ENCODE results near the gene ZNF470. TPM values are rescaled to one million over a fixed set of nuclear protein-coding genes. Genes with fewer than 3 reads are reported as not detected.

Gene ZNF470
- total RNA-seq, 1 experiment from 2014 or later, result 7.1 TPM

DNA sequence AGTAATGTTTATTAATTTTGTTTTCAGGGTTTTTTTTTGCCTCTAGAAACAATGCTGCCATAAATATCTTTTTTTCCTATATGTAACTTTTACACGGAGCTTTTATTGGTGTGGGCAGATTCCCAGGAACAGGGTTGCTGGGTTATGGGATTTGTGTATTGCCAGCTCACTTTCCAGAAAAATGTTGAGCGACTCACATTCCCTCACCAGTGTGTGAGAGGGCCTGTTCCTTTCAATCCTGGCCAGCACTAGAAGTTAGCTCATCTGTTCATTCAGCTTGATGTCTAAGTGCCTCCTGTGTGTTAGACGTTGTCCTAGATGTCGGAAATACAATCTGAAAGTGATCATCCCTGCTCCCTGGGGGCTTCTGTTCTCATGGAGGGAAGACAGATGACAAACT lies 30.4 kb downstream of the ZNF470 start:
- no peaks in the 10 kb centered on the region for H4K20me1 ChIP-seq (ENCODE audit: control insufficient read depth, insufficient read depth, insufficient read length)
- Mint-ChIP-seq H3K36me3 (ENCODE audit: insufficient read depth in 1 of 3, low read depth in 3 of 3) (peaks cover 36 to 55% (median 53%) of the 10 kb centered on the region in 3 experiments), H3K9me3 (peaks cover 45 to 72% of the 10 kb centered on the region in 2 experiments), H3K4me1 (peaks cover 8% of the 10 kb centered on the region in 2 experiments), H3K27me3 (ENCODE audit: low read depth) (no peaks in the 10 kb centered on the region), H3K4me3 (no peak overlapping the region), H3K27ac (no peak overlapping the region)
- no peak overlapping the region for H2BK15ac ChIP-seq (ENCODE audit: low read depth, low read length)
- peaks cover 3% of the 10 kb centered on the region for H3K79me1 ChIP-seq (ENCODE audit: insufficient read depth, low read depth, low read length, poor library complexity, severe bottlenecking)
- no peak overlapping the region for H2BK12ac ChIP-seq (ENCODE audit: insufficient read length, low read depth, low read length)
- no peak for TF ChIP-seq CTCF (conservative IDR thresholded peaks at IDR 0.05)
- no peak overlapping the region for H3K14ac ChIP-seq (ENCODE audit: insufficient read depth, low read length)
- no peak overlapping the region for H3K9ac ChIP-seq (ENCODE audit: extremely low read depth, insufficient read length, low read length)
- H3K18ac ChIP-seq (ENCODE audit: insufficient read length, low read depth, low read length), result no peak overlapping the region
- no peak overlapping the region for H3T11ph ChIP-seq (ENCODE audit: low read length)
- no peaks in the 10 kb centered on the region for H3K9me3 ChIP-seq (ENCODE audit: control insufficient read depth, low read depth, low read length)
- no peak overlapping the region for H2BK120ac ChIP-seq (ENCODE audit: low read depth, low read length, poor library complexity, severe bottlenecking)
- no peak overlapping the region for H4K8ac ChIP-seq (replicated peaks; ENCODE audit: insufficient read length, low read depth, low read length)
- H2AFZ ChIP-seq (ENCODE audit: low read length), result no peak overlapping the region
- no peak overlapping the region for H3K23ac ChIP-seq (ENCODE audit: insufficient read length, low read depth, low read length)
- no peak overlapping the region for H3K27ac ChIP-seq (ENCODE audit: insufficient read length, low read depth, low read length)
- H3K23me2 ChIP-seq (ENCODE audit: insufficient read length, low read depth, low read length, poor library complexity, severe bottlenecking), result peaks cover 5% of the 10 kb centered on the region
- no peak for DNase-seq
- H3K4me1 ChIP-seq (ENCODE audit: insufficient read depth, low read length), result no peaks in the 10 kb centered on the region; the same call in 1 of the 2 replicates
- no peak overlapping the region for H2AK5ac ChIP-seq (ENCODE audit: insufficient read length, low read length)
- no peak overlapping the region for H2BK20ac ChIP-seq (ENCODE audit: low read depth, low read length, poor library complexity, severe bottlenecking)
- H3K79me2 ChIP-seq (ENCODE audit: insufficient read depth, low read length), result peaks cover 2% of the 10 kb centered on the region; the same call in 1 of the 2 replicates
- no peak overlapping the region for H3K4me2 ChIP-seq (ENCODE audit: insufficient read depth, insufficient read length, low read length)
- no peak overlapping the region for H3K56ac ChIP-seq (ENCODE audit: insufficient read length, low read depth, low read length)
- no peak overlapping the region for H4K5ac ChIP-seq (ENCODE audit: insufficient read length, low read depth, low read length)
- no peak overlapping the region for H3K4ac ChIP-seq (ENCODE audit: low read depth, low read length)
- no CpG with 5 or more reads among the region's 4 CpGs for WGBS (ENCODE audit: extremely low coverage, insufficient read length, low lambda C conversion rate)
- no peaks in the 10 kb centered on the region for H3K27me3 ChIP-seq (ENCODE audit: insufficient read depth, low read length)
- H4K91ac ChIP-seq (ENCODE audit: insufficient read length, low read depth, low read length), result no peak overlapping the region
- H2BK5ac ChIP-seq (ENCODE audit: insufficient read length, low read length), result no peak overlapping the region

Data from H9 (cell line).